NCI-H526 (cell line): ENCODE results near the gene HS6ST1.

Experiments used
- DNase-seq, 2 experiments: peaks; one replicate each; lab custom pipeline; 2025; lab: John Stamatoyannopoulos, UW

HS6ST1 gene

GRCh38 chr2:128298846-128299507 lies 19.7 kb downstream of the HS6ST1 start:
- no peak for DNase-seq

GRCh38 chr2:128298286-128298685 lies 20.4 kb downstream of the HS6ST1 start:
- DNase-seq, result no peak

- DNase-seq, result no peak
Observed at GRCh38 chr2:128293870-128294455, 24.7 kb downstream of the HS6ST1 start.

- DNase-seq, result no peak
Observed at GRCh38 chr2:128293426-128293755, 25.3 kb downstream of the HS6ST1 start.

GRCh38 chr2:128292599-128293425 lies 25.9 kb downstream of the HS6ST1 start:
- DNase-seq, result no peak

DNA sequence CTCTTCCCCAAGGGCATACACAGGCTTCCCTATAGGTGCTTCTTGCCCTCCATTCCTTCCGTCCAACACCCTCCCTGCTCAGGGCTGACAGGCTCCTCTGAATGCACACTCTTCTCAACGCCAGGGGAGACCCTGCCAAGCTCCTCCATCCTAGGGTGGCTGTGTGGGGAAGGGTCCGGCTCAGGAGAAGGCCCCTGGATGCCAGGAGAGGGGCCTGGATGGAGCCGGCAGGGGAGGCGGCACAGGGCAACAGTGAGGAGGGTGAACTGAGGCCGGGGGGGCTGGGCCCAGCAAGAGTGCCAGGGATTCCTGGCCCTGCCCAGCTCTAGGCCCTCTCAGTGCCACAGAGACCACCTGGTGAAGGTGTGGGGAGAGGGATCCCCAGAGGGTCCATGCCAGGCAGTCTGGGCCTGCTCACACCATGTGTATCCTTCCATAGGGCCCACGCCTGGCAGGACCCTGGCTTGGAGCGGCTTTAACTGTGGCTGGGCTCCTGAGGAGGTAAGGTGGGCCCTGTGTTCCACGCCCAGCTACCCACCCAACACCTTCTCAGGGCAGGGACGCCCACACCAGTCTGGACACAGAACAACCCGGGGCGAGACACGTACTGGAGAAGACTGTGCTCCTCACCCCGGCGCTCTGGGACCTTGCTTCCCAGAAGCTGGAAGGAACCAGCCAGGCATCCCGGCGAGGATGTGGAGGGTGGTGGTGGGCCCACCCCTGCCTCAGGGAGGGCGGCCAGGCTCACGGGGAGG lies 26.6 kb downstream of the HS6ST1 start:
- no peak for DNase-seq

DNA sequence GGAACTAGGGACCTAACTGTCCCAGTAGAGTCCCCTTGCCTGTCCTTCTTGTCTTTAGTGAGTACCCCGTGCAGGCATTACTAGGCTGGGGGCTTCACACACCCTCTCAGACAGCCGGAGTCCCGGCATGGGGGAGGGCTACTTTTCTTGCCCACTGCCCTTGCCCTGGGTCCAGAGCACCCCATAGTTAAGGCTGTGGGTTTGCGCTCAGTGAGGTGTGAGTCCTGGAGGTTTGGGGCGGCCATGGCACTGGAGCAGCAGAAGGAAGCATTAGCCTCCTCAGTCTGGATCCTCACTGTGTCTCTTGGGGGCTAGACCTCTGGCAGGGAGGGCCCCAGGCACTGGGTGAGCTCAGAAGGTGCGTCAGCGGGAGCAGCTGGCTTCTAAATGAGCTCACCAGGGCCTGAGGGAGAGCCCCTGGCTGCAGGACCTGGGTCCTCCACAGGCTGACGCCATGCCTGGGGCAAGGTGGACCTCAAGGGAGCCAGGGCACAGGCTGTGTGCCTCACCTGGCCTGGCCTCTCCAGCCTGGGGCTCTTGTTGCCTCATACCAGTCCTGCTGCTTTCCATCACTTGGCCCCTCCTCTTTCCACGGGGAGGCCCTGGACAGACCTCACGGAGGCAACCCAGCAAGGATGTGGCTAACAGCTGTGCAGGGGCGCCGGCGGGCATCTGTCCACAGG lies 27.4 kb downstream of the HS6ST1 start:
- DNase-seq, result no peak

- no peak for DNase-seq
Observed at GRCh38 chr2:128290356-128290755, 28.3 kb downstream of the HS6ST1 start.

DNA sequence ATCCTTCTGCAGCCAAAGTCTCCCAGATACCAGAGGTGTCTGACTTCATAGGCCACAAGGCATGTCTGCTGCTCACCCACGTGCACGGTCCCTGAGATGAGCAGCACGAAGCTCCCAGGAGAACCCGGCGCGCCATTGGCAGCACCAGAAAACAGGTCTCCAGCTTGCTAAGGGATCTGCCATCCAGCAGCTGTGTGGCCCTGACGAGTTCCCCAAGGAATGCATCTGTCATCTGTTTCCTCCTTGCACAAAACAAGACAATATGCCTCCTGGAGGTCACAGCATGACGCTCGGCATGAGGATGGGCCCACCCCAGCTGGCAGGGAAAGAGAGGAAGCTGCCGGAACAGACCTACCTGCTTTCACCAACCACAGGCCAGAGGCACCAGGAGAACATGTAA lies 29.2 kb downstream of the HS6ST1 start:
- no peak for DNase-seq

- no peak for DNase-seq
Observed at GRCh38 chr2:128288781-128289180, 29.9 kb downstream of the HS6ST1 start.

- no peak for DNase-seq
Observed at GRCh38 chr2:128287780-128288735, 30.6 kb downstream of the HS6ST1 start.

GRCh38 chr2:128286905-128287779 lies 31.5 kb downstream of the HS6ST1 start:
- DNase-seq, result no peak

DNA sequence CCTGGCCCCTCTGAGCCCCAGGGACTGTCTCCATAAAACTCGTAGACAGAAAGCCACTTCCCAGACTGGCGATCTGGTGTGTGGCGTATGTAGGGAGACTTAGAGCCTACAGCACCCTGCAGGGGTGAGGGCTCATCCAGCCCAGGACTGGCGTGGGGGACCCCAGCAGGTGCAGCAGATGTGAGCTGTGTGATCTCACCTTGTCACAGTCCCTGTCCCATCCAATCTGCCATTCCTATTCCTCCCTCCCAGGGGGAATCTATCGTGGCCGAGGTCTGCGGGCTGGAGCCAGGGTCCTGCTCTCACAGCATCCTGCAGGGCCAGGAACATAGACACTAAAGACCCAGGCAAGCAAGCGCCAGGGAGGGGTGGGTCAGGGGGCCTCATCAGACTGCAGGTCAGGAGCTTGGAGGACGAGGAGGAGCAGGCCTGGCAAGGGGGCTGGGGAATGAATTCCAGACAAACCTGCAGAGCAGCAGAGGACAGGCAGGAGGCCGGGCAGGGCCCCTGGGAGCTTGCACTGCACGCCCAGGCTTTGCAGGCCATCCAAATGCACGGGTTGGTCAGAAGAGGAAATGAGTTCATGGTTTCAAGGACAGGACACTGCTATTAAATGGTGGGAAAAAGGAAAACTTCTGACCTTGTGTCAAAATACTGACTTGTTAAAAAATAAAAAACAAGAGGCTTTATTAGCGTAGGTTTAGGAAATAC lies 32.5 kb downstream of the HS6ST1 start:
- DNase-seq, result no peak

- DNase-seq, result no peak
Observed at GRCh38 chr2:128285329-128285931, 33.2 kb downstream of the HS6ST1 start.

DNA sequence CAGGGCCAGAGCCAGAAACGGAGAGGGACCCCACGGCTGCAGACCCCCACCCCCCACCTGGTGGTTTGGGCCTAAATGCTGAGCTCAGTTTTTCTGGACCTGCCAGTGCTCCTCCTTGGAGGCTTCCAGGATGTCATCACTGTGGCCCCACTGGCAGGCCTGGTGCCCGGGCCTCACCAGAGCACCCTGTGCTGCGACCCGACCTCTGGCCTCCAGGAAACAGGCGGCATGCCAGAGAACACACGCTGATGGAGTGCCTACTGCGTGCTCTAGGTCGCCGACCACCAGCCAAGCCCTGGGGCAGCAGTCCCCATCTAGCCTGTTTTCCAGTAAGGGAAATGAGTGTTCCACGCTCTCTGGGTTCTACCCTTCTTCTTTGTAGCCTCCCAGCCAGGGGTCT lies 33.8 kb downstream of the HS6ST1 start:
- no peak for DNase-seq

DNA sequence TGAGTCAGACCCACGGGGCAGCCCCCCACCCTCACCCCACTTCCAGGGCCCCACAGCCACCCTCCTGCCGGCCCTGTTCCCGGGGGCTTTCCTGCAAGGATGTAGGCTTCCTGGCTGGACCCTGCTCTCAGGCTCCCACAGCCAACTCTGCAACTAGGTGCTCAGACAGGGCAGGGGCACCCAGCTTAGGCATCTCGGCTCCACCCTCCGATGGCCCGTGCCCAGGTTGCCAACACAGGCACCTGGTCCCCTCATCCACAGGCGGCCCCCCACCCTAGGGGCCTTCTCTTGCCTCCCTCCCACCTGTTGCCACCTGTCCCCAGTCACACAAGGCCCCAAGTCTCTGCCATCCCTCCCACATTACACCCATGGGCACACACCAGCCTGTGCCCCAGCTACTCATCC lies 34.6 kb downstream of the HS6ST1 start:
- DNase-seq, result no peak

DNA sequence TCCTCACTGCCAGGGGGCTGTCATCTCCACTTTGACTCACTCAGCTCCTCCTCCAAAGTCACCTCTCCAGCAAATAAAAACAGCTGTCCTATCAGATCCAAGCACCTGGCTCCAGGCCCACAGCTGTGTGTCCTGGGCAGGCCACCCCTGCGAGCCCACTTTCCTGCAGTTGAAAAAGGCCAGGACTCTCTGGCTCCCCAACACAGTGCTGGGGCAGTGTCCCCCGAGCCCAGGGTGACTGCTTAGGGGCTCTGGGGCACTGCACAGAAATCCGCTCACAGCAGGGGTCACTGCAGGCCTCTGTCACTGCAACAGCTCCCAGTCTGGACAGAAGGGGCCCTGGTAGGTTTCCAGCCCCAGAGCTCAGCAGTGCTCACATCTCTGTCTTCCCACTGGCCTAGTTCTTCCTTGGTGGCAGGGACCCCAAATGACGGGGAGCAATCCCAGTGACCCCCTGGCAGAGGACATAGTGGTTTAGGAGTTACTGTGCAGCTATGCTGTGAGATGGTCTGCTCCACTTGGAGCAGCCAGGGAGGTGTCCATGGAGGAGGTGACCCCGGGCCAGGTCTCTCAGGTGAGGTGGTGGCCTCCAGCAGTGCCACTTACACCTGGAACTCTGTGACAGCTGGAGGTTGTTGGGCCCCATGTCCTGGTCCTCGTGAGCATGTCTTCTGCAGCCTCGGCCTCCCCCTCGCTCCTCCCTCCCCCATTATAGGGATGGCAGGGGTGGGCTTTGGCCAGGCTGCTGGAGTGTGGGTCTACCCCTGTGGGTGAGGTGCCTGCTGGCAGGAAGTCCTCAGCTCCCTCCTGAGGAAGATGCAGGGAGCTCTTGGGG lies 35.5 kb downstream of the HS6ST1 start:
- no peak for DNase-seq
